Measurements from ENCODE around the gene FFAR2. TPM values are rescaled to one million over a fixed set of nuclear protein-coding genes. Genes with fewer than 3 reads are reported as not detected.

Gene FFAR2
- total RNA-seq, result not detected

GRCh38 chr19:35447606-35448469, at the start of gene FFAR2:
Gene FFAR2 (plus strand): TSS chr19:35448257. CDS start chr19:35449715, 1,458 bp downstream.

GRCh38 chr19:35490364-35490763, 42.3 kb downstream of the FFAR2 start, which contains the start of gene KRTDAP:
Gene KRTDAP (minus strand): TSS chr19:35490464. CDS start chr19:35490442, 22 bp downstream.

Other genes with a start within 250 kb of the FFAR2 start
- gene FAM187B, start 219.5 kb upstream of the FFAR2 start, total RNA-seq, result not detected
- 10 to 100 TPM; 18.5 to 20.1 TPM for gene LSR, start 199.3 kb upstream of the FFAR2 start, total RNA-seq
- gene USF2, start 179.3 kb upstream of the FFAR2 start, total RNA-seq, result 100 to 1,000 TPM; 187 TPM
- gene HAMP, start 165.7 kb upstream of the FFAR2 start, total RNA-seq, result 1 to 10 TPM in 1 of 2 experiments, under 1 TPM in 1; 0.60 to 1.1 TPM
- gene MAG, start 156.1 kb upstream of the FFAR2 start, total RNA-seq, result under 1 TPM in 1 of 2 experiments, not detected in 1; 0.14 TPM
- under 1 TPM; 0.24 to 0.50 TPM for gene CD22, start 119.1 kb upstream of the FFAR2 start, total RNA-seq
- gene FFAR1, start 100.4 kb upstream of the FFAR2 start, total RNA-seq, result not detected
- not detected for gene FFAR3, start 89.8 kb upstream of the FFAR2 start, total RNA-seq
- not detected for gene GPR42, start 77.2 kb upstream of the FFAR2 start, total RNA-seq
- not detected for gene KRTDAP, start 42.2 kb downstream of the FFAR2 start, total RNA-seq
- gene DMKN, start 65.4 kb downstream of the FFAR2 start, total RNA-seq, result not detected
- not detected for gene SBSN, start 80.1 kb downstream of the FFAR2 start, total RNA-seq
- not detected for gene GAPDHS, start 85.2 kb downstream of the FFAR2 start, total RNA-seq
- gene TMEM147, start 97.4 kb downstream of the FFAR2 start, total RNA-seq, result 10 to 100 TPM; 46.0 to 46.8 TPM
- not detected for gene ATP4A, start 115.4 kb downstream of the FFAR2 start, total RNA-seq
- not detected for gene PMIS2, start 137.9 kb downstream of the FFAR2 start, total RNA-seq
- gene HAUS5, start 164.5 kb downstream of the FFAR2 start, total RNA-seq, result 10 to 100 TPM; 41.8 to 48.0 TPM
- 10 to 100 TPM; 86.6 to 89.2 TPM for gene RBM42, start 180.8 kb downstream of the FFAR2 start, total RNA-seq
- gene ETV2, start 193.5 kb downstream of the FFAR2 start, total RNA-seq, result 1 to 10 TPM; 1.0 to 1.2 TPM
- 100 to 1,000 TPM; 440 to 457 TPM for gene COX6B1, start 200.1 kb downstream of the FFAR2 start, total RNA-seq
- 1 to 10 TPM; 1.4 to 1.6 TPM for gene UPK1A, start 218.3 kb downstream of the FFAR2 start, total RNA-seq